ENCODE results near the gene PTPN5.

GRCh38 chr11:18791969-18792628 is 501 bp upstream of the PTPN5 start:
- TF ChIP-seq EZH2 (IDR thresholded peaks at IDR 0.05) (no peak), POLR2AphosphoS5 (IDR thresholded peaks at IDR 0.05; ENCODE audit: borderline replicate concordance, low read depth, low read length) (no peak)
